GM21737 (cell line): ENCODE data around the gene RPAP3.
A peak's percentile ranks its signal among the peaks of the same experiment; 100 is the strongest.

Experiments used
- ATAC-seq: cut with Tn5 transposase; IDR thresholded peaks from one replicate; pipeline ENCODE4 v1.9.1; 2021; ENCODE audit warnings: mild to moderate bottlenecking, moderate library complexity; ENCODE audit not compliant: unreplicated experiment

The RPAP3 gene

DNA sequence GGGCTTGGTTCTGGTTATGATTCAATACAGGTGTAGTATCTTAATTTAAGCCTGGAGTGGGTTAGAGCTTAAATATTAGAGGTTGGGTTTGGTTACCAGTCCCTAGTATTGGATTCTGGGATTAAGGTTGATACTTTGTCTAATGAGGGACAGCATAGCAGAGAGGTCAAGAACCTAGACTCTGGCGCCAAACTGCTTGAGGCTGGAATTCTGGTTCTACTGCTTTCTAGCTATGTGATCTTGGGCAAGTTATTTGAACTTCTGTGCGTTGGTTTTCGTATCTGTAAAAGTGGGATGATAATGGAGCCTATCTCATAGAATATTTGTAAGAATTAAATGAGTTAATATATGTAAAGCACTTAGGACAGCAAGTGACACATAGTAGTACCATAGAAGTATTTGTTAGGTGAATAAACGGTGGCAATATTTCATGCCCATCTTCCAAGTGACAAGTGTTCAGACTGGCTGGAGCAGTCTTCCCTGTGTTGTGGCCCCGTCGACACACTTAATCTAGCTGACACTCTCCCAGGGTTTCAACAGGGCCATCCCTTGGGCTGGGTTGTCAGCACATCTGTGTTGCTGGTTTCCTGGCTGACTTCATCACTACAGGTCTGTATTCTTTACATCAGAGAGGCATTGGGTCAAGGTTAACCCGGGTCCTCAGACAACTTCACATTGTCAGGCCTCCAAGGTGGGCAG lies 16.5 kb upstream of the RPAP3 start:
- no peak for ATAC-seq

GRCh38 chr12:47721431-47721973 lies 15.7 kb upstream of the RPAP3 start:
- no peak for ATAC-seq

DNA sequence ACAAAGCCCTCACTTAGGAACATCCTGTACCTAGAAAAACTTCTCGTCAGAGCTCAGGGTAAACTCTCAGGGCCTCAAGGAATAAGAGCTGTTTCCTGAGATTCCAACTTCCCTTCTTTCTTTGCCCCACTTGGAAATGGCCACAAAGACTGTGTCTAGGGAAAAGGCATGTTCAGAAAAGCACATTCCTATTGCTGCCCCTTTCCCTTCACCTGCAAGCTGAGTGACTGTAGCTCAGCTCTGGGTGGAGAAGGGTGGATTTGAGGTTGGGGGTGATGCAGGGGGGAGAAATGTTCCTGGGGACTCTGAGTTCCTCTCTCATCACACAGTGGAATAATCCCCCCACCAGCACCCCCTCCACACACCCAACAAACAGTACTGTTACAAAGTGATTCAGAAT lies 12.7 kb upstream of the RPAP3 start:
- ATAC-seq, result no peak

GRCh38 chr12:47717443-47718193 lies 11.8 kb upstream of the RPAP3 start:
- no peak for ATAC-seq

DNA sequence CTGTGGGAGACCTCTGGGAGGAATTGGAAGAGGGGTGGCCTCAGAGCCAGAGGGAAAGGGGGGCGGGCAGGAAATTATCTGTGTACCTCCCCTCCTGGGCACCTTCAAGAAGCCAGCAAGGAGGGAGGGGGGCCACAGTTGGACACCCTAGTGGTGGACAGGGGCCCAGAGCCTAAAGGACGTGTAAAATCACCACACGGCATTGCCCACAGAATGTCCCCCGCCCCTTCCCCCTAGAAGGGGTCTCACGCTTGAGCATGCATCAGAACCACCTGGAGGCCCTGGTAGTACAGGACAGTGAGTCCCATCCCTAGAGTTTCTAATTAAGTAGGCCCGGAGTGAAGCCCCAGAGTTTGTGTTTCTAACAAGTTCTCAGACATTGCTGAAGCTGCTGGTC lies 11.2 kb upstream of the RPAP3 start:
- ATAC-seq, result no peak

DNA sequence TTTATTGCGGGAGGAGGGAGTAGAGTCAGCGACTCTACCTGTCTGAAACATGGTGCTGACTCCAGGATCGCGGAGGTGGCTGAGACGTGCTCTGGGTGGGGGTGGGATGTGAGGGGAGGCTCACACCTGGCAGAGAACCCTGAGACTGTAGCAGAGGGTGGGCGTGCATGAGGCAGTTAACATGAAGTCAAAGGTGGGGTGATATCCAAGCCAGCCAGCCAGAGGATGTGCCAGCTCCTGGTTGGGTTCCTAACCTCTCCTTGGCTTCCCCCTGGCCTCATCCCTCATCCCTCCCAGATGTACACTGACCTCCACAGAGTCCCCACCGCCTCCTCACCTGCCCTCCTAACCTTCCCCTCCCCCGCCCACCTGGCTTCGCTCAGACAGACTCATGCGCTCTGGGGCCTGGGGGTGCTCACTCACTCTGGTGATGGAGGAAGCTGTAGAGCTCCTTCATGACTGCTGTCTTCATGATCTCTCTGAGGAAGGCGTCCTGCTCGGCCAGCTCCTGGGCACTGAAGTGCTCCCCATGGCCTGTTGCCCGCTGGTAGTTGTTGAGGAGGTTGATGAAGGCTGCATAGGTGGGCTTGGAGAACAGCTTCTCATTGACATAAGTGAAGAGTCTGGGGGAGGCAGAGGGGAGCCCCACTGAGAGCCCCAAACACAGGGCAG lies 10.2 kb upstream of the RPAP3 start:
- ATAC-seq, result no peak

- peak; percentile 70 for ATAC-seq
These were observed 9.6 kb upstream of the RPAP3 start for GRCh38 chr12:47715393-47715876.

- ATAC-seq, result no peak
These were observed 9.1 kb upstream of the RPAP3 start for GRCh38 chr12:47714826-47715386.

- no peak for ATAC-seq
These were observed 6.3 kb upstream of the RPAP3 start for GRCh38 chr12:47712171-47712570.

DNA sequence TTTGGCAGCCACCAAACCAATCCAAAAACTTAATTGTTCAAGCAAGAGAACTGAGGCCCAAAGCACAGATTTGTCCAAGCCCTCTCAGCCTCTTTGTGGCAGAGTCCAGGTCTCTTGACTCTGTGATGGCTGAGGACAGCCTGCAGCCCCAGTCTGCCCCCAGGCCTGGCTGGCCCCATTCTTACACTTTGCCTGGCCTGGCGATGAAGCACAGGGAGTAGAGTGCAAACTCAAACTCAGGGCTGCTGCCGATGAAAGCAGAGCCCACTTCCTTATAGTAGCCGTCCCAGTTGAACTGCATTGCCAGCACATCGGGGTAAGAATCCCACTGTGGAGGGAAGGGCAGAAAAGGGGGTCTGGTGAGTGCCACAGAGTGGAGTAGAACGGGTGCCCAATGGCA lies 5.6 kb upstream of the RPAP3 start:
- ATAC-seq, result no peak

- ATAC-seq, result no peak
These were observed 4.4 kb upstream of the RPAP3 start for GRCh38 chr12:47710278-47710677.

DNA sequence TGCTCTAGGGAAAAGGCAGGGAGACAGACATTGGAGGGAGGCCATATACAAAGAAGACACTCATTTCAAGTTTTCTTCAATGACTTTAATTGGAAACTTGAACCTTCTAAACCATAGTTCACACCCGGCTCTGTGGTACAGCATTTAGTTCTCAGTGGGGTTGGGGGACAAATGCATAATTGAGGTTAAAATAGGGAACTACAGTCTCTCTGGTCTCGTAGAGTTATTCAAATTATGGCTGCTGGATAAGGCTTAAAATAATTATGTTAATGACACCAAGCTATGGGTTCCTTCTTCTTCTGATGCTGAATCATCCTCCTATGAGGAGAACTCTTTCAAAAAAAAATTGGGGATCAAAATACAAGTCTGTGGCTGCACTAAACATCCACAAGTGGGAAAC lies 3.8 kb upstream of the RPAP3 start:
- ATAC-seq, result no peak

DNA sequence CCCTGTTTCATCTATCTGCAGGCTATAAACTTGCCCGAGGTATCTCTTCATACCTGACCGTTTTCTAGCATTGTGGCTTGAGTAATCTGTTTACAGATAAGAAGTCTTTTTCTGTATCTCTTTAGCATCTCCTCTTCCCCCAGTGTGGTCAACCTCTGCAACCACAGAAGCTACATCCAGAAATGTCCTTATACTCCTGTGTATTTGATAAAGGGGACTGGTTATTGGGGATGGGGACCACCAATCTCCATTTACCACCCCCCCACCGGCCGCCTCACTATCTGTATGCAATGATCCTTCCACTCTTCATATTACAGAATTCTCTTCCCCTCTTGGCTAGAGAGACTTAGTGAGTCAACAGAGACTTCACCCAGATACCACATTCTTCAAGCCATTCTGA lies 3.4 kb upstream of the RPAP3 start:
- ATAC-seq, result no peak

DNA sequence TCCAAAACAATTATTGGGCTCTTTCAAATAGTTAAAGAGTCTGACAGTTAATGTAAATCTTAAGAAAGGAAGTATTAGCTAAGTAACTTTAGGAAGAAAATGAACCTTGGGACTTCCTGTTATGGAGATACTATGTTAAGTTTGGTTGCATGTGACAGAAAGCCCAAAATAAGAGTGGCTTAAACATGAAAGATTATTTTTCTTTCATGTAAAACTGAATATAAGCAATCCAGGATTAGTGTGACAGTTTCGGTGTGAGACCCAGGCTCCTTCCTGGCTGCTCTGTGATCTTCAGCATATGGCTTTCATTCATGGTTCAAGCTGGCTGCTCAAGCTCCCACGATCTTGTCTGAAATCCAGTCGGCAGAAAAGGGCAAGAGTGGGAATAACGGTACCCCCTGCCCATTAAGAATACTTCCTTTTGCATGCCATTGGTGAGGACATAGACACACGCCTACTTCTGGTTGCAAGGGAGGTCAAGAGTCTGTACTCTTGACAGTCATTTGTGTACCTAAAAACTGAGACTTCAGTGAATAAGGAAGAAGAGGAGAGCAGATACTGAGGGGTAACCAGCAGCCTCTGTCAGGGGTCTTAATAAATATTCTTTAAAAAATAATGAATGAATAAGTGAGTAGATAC lies 2.2 kb upstream of the RPAP3 start:
- ATAC-seq, result no peak

DNA sequence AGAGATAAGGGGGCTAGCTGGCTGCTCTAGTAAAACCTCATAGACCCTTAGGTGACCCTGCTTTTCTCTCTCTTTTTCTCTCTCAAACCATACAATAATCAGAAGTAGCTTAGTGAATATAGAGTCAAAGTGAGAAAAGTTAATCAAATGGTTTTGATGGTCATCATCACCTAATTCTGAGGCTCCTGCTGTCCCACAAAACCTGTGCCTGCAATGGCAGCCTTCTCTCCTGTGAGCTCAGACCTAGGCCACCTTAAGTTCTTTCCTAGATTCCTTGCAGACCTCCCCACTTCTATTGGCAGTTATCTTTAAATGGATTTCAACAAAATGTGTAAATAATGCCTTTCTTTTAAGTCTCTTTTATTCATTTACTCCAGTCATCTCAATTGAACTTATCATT lies 1.5 kb upstream of the RPAP3 start:
- no peak for ATAC-seq

- ATAC-seq, result no peak
These were observed 633 bp downstream of the RPAP3 start for GRCh38 chr12:47705229-47705565.

GRCh38 chr12:47704719-47705118 lies 1.1 kb downstream of the RPAP3 start:
- ATAC-seq, result no peak

DNA sequence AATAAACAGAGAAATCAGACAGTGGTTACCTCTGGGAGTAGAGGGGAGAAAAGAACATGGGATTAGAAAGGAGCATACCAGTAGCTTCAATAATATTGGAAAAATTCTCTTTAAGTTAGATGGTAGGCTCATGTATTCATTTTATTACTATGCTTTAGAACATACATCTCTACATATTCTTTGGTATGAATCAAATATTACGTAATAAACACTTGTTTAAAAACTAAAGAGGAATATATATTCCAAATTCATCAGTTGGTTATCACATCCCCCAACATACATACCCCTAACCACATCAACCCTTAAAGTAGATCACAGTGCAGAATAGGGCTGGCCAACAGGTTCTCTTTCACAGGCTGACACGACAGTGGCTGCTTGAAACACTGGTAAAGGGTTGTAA lies 5.6 kb downstream of the RPAP3 start:
- ATAC-seq, result no peak

DNA sequence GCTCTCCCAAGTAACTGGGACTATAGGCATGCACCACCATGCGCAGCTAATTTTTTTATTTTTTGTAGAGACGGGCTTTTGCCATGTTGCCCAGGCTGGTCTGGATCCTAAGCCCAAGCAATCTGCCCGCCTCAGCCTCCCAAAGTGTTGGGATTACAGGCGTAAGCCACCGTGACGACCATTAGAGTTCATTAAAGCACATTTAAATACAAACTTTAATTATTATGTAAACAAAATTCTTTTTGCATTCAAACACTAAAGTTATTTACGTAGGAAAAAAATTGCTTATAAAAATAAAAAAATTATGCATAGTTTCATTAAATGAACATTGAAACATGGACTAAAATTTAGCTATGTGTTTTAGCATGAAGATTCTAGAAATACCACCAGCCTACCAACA lies 7.2 kb downstream of the RPAP3 start:
- no peak for ATAC-seq

GRCh38 chr12:47698055-47698454 lies 7.8 kb downstream of the RPAP3 start:
- no peak for ATAC-seq

GRCh38 chr12:47689215-47689614 lies 16.6 kb downstream of the RPAP3 start:
- ATAC-seq, result no peak
